Anterior cingulate cortex (tissue), 58 donors: ENCODE measurements around the gene CABS1.

Experiments
- DNase-seq, 58 donors: peaks; one replicate each; lab custom pipeline; 2025; lab: John Stamatoyannopoulos, UW

Gene CABS1

DNA sequence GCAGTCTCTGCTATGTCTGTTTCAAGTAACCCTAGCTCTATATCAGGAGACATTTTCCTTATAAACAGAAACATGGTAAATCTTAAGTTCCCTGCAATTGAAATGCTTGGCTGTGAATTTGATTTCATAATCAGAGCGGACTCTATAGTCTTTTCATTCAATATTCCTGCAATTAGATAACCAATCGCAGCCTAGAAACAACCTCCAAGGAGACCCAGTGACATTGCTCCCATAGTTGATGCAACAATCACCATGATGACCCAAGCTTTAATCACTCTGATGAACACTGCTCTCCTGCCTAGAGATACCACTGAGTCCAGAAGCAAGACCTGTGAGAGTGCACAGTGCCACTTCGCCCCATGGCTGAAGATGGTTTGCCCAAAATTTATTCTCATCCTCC is at the start of gene CABS1:
Gene CABS1, plus strand, starts transcription at position 301 of the 400 bp plus-strand sequence. Its CDS starts 59 bp downstream, at position 360.
- DNase-seq: no peak

DNA sequence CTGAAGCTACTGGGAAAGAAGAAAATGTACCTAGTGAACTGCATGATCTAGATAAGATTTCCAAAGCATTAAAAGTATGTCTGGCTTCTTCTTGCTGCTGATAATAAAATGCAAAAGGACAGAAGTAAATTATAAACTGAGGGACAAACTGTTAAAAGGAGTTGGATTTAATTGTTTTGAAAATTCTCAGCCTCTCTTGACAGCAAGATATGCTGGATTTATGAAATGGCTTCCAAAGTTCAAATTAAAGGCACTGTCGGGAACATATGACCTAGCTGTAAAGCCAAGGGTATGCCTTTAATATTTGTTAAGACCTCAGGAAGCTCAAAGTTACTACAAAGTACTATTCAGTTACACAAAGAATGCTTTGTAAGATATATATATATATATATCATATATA is 46.1 kb upstream of the CABS1 start:
- DNase-seq: no peak

DNA sequence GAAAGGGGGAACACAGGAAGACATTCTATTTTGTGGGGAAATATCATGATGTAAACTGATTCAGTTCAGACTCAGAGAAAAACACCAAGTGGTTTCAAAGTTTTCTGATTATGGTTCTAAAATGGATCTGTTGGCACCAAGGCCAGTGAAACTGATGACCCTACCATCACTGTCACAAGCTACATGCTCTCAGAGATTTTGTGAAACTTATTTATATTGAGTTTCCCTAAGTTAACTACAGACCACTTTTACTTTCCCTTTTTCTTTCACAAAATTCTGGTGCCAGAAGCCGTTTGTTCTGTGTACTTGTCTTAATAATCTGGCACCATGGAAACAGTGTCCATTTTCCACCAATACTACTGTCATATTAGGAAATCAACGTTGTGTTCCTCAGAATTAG is 43.4 kb upstream of the CABS1 start:
- DNase-seq: no peak

DNA sequence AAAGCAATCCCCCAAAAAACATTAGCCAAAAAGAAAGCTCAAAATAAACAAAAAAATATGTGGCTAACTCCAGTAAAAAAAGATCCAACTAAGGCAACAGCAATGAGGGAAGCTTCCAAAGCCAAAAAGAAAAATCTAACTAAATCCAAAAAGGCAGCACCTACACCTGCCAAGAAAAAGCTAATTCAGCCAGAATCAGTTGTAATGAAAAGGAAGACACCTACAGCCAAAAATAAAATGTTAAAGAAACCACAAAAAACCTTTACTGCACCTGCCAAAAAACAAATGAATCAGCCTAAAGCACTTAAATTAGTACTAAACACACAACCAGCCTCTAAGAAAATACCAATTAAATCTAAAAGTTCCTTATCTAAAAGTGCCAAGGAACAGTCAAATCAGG is 37.2 kb upstream of the CABS1 start:
- DNase-seq: no peak

DNA sequence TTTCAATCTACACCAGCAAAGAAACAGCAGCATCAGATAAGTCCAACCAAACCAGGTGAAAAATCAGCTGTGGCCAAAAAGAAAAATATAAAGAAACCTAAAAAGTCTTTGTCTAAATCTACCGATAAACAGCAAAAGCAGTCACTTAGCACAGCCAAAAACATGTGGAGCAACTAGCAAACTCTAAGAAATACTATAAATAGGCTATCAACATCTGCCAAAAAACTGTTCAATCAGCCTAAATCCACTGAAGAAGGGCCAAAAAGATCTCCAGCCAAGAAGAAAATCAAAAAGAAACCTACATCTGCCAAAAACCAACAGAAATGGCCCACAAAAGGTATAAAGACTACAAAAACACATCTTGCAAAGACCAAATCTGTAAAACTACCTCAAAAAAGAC is 36.7 kb upstream of the CABS1 start:
- DNase-seq: peak in 1 of 58 donors; percentile 3

DNA sequence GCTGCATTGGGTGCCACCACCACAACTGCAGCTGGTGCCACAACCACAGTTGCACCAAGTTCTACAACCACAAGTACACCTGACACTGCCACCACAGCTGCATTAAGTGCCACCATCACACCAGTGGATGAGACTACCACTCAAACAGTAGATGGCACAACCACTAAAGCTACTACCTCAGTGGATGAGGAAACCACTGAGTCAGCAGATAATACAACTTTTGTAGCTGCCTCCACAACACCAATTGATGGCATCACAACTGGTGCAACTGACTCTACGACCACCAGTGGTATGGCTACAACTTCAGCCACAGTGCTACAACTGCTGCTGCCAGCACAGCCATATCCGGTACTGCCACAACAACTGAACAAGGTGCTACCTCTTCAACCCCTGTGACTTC is 35.1 kb upstream of the CABS1 start:
- no peak for DNase-seq

DNA sequence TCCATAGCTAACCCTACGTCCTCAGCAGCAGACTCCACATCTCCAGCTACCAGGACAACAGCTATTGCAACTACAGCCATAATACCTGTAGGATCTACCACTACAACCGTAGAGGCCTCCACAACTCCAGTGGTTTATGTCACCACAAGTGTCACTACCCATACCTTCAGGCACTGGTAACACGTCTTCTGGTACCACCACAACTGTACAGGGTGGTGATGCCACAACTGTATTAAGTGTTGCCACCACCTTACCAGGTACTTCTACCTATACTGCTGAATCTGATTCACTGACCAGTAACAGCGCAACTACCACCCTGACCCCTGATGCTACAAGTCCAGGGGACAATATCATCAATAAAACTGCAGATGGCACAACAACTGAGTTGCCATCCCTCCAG is 34.6 kb upstream of the CABS1 start:
- DNase-seq: no peak

DNA sequence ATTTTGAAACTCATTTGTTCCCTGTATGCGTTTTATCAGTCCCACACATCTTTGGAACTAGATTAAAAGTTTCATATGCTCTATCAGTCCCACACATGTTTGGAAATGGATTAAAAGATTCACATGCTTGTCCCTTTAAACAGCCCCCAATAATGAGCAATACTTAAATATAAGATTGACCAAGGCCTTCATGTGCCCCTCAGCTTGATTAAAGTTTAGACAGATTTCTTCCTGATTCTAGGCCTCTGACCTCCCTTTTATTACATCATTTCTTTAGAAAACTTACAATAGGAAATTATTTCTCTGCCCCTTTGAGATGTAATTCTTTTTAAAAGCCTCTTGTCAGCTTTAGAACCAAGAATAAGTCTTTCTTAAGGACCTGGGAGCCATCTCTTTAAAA is 31.7 kb upstream of the CABS1 start:
- no peak for DNase-seq

DNA sequence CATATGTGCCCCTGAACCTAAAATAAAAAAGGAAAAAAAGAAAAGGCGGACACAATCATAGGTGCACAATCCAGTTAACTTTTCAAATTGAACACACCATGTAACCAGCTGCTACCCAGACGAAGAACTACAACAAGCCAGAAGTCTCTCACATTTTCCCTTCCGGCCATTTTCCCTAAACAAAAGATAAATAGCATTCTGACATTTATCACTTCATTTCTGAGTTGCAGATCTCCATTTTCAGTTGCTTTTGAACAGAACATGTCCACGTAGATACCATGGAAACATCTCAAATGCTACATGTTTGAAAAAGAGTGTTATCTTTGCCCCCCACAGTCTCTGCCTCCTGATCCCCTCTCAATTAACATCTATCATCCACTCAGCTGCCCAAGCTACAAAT is 29.2 kb upstream of the CABS1 start:
- no peak for DNase-seq

DNA sequence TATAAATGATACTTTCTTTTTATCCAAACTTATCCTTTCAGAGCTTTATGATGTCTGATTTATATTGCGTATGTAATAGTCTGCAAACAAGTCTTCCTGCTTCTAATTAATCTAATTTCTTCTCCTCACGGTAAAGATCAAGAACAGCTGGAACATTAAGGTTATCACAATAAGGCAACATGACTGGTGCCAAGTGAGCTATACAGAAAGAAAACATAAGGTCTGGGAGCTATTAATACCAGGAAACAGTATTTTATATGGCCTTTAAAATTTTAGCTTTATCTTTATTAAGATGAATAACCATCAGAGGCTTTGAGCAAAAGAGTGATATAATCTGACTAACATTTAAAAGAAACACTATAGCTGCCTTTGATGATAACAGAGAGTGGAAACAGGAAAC is 28.7 kb upstream of the CABS1 start:
- DNase-seq: no peak

DNA sequence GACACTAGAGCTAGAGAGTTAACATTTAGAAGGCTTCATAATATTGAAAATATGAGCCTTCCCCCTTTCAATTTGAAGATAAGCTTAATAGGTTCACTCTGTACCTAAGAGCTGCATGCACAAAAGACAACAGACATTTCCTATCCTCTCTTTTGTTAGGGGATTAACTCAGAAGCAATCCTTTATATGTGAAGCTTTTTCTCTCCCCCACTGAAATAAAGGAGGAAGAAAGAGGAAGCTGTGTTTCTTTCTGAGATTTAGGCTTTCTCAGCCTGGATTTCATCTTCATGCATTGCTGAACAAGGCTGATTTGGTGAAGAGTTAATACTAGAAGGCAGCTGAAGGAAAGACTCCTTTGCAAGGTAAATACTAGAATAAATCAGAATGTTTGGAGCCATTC is 21.0 kb upstream of the CABS1 start:
- no peak for DNase-seq

DNA sequence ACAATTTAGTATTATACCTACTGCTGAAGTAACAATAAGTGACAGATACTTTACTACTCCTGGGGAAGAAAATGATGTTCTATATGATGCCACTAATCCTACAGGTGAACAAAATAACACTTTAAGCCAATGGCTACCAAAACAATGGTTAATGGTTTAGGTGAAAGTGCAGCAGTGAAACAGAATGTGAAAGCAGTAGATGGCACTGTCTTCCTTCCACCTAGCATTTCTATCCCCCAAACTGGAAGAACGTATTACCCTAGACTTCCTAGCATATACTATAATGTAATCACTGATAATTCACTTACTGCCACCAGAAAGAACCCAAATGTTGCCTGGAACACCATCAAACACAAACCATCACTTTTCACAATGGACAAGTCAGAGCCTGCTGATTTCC is 18.9 kb upstream of the CABS1 start:
- no peak for DNase-seq

DNA sequence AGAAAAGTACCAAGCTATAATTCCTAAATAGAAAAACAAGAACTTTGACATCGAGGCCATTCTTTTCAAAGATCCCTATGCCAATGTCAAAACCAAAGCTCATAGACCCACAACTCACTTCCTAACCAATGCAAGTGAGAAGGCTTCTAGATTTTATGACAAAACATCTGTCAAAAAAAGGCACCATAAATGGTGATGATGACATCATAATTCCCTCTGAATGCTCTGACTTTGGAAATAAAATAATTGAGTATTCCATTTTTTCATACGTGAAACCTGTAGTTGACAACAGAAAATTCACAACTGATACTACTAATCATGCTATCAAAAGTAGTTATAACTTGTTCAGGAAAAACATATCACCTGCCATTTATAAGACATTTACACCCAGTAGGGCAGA is 8.7 kb upstream of the CABS1 start:
- DNase-seq: no peak

DNA sequence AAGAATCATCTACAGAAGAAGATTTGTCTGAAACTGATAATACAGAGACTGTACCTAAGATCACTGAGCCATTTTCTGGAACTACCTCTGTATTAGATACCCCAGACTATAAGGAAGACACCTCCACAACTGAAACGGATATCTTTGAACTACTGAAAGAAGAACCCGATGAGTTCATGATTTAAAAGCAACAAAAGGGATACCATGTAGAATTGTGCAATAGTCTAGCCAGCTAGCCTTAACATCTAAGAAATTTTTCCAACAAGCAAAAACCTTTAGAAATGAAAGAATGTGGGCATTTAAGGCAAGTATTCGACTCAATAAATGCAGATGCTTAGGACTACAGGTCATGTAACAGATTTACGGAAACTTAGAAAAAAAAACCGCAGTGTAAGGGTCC is 1.3 kb downstream of the CABS1 start:
- no peak for DNase-seq

DNA sequence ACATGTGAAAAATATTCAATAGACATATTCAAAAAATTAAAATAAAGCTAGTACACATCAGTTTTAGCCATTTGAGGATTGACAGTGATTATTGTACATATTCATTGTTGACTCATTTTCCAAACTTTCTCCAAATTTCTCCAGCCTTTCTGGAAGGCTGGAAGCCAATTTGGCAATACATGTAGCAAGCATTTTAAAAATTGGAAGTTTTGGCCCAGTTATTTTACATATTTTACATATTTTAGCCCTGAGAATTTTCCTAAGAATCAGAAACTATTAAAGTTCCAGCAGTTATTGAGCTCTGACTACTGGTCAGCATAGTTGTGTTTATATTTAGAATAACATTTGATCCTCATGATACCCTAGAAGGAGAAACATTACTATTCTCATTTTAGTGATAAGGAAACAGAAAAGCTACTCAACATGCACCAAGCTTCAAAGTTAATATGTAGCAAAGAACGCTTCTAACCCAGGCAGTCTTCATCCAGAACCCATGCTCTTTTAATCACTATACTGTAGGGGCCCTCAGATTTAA is 3.2 kb downstream of the CABS1 start:
- no peak for DNase-seq

DNA sequence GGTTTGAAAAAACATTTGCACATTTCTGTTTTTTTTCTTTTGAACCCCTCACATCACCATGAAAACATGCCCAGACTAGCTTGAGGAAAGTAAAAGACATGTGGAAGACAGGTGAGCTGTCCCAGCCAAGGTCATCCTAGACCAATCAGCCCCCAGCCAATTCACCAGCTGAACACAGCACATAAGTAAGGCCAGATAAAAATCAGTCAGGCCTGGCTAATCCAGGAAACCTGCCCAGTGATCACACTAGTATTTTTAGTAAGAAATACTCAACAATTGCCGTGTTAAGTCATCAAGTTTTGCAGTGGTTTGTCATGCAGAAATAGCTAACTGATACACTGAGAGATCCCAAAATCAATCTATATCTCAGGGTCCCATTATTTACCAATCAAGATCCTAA is 21.4 kb downstream of the CABS1 start:
- DNase-seq: no peak

DNA sequence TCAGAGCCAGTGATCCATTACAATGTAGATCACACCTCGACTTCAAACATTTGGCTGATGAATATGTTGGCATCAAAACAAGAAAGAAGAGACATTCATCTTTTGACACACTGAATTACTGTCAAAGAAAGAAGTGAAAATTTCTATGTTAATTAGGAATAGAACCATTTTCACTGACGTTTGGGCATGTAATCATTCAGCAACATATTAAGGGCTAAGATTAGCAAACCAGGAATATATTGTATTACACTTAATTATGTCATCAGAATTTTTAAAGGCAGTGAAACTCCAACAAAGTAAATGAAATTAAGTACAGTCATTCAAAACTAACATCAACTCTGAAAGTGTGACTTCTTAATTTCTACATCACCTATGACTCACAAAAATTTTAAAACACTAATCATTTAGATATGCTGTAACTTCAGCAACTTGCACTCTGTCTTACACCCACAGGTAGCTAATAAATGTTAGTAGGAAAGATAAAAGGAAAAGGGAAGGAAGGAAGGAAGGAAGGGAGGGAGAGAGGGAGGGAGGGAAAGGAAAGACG is 24.4 kb downstream of the CABS1 start:
- DNase-seq: no peak

DNA sequence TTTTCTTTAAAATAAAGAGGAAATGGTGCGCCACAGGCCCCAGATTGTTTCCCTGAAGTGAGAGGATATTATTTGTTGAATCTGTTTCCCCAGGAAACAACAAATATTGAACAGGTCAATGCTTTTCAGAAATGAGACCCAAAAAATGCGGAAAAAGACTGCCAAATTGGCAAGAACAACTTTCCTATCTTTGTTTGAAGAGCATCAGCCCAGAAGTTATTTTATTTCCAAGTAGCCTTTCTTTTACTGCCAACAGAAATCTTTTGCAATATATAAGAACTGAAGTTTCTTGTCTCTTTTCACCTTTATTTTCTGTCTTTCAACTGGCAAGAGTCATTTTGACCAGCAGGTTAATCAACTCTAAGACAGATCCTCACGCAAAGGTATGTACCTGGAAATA is 25.7 kb downstream of the CABS1 start, which contains the start of gene SMR3A:
Gene SMR3A, plus strand, starts transcription at position 301 of the 400 bp plus-strand sequence. CDS start 1,356 bp downstream, outside the sequence.
- DNase-seq: no peak

DNA sequence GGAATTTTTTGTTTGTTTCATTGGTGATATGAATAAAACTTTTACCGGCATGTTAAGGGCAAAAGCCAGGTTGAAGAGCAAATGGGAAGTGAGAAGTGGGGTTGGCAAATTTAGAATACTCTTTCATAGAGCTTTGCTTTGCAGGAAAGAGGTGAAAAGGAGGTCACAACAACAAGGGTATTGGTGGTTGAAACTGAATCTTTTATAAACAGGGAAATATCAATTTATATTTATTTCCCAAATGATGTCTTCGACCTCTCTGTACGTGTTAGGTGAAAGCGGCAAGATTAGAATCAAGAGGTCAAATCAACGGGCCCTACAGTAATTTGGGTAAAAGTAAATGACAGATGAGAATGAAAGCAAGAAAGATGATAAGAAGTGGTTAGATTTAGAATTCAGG is 29.2 kb downstream of the CABS1 start:
- no peak for DNase-seq

DNA sequence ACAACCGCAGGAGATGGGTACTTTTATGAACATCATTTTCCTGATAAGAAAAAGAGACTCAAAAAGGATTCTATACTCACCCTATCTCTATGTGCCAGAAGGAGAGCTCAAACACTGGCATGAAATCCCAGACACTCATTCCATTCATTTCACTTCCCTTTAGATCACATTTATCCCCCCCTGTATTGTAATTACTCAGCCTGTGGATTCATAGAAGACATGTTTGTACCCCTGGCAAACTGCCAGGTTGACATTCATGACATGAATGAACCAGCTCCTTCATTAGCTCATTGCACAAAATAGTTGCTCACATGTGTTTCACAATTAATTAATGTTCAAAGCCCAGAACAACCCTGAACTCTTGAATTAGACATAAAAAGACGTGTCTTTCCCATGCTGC is 30.7 kb downstream of the CABS1 start:
- peak in 1 of 58 donors; percentile 2 for DNase-seq

DNA sequence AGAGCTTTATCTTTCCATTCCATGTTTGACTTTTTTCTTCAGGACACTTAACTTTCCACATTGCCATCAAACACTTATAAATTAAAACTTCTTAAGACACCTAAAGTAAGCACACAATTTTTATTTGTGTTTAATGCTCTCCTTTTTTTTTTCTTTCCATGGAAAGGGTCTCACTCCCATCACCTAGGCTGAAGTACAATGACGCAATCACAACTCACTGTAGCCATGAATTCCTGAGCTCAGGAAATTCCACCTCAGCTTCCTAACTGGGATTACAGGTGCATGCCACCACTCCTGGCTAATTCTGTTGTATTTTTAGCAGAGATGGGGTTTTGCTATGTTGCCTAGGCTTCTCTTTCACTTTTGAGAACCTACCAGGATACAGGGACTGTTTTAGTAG is 33.0 kb downstream of the CABS1 start:
- DNase-seq: no peak

DNA sequence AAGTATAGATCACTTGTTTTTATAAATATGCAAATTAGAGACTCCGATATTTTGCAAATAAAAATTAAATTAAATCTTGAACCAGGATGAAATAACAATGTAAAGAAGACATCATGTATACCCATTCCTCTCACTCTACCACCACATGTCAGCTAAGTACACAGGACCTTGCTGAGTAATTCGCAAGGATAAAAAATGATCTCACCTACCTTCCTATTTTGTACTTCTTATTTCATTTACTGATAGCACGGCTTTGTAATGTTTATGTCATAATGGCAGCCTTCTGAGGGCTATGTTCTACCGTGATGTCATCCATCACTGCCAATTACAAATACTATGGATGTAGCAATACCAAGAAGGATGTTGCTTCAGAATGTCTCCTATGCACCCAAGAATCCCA is 37.2 kb downstream of the CABS1 start:
- no peak for DNase-seq

DNA sequence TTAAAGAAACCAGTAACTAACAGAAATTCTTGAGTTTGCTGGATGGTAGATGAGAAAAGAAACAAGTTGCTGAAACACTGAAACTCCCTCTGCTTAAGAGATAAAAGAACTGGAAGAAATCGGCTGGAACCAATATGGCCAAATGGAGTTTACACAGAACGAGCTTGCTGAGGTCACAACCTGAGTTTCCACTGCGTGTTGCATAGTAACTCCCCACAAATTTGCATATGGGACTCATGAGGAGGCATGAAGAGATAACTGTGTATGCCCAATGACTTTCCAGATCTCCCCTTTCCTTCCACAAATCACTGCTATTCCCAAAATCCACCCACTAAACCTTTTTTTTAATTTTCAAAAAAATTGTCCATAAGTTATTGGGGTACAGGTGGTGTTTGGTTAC is 38.0 kb downstream of the CABS1 start:
- no peak for DNase-seq
